ENCODE measurements around the gene KRT86.

- TF ChIP-seq CTCF (IDR thresholded peaks at IDR 0.05) (no peak), POLR2A (IDR thresholded peaks at IDR 0.05) (no peak)
Measured at GRCh38 chr12:52225752-52226151, 48.7 kb upstream of the KRT86 start.
